VCaP (cell line): ENCODE results near the gene ENO3.

ENCODE experiments used
- H3K27ac ChIP-seq: fragments of 450-650 bp; 2 replicates; pipeline ENCODE4 v1.5.1; 2017
- TF ChIP-seq, protein P1 (sequence below): fragments of 450-650 bp; conservative IDR thresholded peaks from 2 replicates; pipeline ENCODE4 v1.5.1; 2017; ENCODE audit warnings: mild to moderate bottlenecking, moderate library complexity

Gene ENO3

DNA sequence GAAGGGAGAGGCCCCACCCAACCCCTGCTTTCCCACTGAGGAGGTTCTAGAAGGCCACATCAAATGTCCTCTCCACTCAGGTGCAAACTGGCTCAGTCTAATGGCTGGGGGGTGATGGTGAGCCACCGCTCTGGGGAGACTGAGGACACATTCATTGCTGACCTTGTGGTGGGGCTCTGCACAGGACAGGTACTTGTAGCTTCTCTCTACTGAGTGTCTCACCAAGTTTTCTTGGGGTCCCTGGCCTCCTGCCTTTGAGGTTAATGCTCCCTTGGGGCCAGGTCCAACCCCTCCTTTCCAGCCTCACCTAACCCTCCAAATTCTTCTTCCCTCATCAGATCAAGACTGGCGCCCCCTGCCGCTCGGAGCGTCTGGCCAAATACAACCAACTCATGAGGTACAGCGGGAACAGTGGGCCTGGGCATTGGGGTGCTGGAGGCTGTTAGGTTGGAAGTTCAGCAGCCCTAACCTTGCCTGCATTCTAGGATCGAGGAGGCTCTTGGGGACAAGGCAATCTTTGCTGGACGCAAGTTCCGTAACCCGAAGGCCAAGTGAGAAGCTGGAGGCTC, 5.7 kb downstream of the ENO3 start:
- TF ChIP-seq, protein P1, sequence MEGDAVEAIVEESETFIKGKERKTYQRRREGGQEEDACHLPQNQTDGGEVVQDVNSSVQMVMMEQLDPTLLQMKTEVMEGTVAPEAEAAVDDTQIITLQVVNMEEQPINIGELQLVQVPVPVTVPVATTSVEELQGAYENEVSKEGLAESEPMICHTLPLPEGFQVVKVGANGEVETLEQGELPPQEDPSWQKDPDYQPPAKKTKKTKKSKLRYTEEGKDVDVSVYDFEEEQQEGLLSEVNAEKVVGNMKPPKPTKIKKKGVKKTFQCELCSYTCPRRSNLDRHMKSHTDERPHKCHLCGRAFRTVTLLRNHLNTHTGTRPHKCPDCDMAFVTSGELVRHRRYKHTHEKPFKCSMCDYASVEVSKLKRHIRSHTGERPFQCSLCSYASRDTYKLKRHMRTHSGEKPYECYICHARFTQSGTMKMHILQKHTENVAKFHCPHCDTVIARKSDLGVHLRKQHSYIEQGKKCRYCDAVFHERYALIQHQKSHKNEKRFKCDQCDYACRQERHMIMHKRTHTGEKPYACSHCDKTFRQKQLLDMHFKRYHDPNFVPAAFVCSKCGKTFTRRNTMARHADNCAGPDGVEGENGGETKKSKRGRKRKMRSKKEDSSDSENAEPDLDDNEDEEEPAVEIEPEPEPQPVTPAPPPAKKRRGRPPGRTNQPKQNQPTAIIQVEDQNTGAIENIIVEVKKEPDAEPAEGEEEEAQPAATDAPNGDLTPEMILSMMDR = no peak
- H3K27ac ChIP-seq = no peak overlapping the region

GRCh38 chr17:4958102-4958501, 7.2 kb downstream of the ENO3 start:
- no peak overlapping the region for H3K27ac ChIP-seq
- TF ChIP-seq, protein P1 = no peak

- TF ChIP-seq, protein P1 = no peak
- no peak overlapping the region for H3K27ac ChIP-seq
Measured at GRCh38 chr17:4959261-4959965, 8.5 kb downstream of the ENO3 start.

DNA sequence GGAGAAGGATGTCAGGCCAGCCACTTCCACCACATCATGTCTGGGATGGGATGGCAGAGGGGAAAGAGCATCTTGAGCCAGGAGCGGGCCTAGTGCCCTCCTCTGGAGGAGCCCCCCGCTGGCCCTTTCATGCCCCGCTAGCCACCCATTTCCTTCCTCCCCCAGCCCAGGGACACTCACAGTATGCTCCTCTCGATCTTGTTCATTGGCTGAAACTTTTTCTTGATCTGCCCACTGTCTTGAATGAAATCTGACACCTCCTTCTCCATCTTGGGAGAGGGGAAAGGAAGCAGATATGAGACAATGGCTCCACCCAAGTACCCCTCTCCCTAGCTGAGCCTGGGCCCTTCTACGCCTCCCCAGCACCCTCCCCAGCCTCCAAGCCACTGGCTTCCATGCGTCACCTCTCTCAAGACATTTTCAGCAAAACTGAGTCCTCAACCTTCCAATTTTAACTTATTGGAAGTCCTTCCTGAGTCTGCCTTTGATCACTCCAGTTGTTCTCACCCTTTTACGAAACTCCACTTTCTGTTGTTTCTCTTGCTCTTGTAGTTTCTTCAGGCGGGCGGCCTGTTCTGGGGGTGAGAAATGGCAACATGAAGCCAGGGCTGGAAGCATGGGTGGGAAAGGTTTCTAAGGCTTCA, 9.5 kb downstream of the ENO3 start:
- TF ChIP-seq, protein P1 = no peak

GRCh38 chr17:4965311-4965986, 14.5 kb downstream of the ENO3 start:
- TF ChIP-seq, protein P1 = no peak
- H3K27ac ChIP-seq = no peak overlapping the region

More for the DNA sequence above, 9.5 kb downstream of the ENO3 start:
- no peak overlapping the region for H3K27ac ChIP-seq

DNA sequence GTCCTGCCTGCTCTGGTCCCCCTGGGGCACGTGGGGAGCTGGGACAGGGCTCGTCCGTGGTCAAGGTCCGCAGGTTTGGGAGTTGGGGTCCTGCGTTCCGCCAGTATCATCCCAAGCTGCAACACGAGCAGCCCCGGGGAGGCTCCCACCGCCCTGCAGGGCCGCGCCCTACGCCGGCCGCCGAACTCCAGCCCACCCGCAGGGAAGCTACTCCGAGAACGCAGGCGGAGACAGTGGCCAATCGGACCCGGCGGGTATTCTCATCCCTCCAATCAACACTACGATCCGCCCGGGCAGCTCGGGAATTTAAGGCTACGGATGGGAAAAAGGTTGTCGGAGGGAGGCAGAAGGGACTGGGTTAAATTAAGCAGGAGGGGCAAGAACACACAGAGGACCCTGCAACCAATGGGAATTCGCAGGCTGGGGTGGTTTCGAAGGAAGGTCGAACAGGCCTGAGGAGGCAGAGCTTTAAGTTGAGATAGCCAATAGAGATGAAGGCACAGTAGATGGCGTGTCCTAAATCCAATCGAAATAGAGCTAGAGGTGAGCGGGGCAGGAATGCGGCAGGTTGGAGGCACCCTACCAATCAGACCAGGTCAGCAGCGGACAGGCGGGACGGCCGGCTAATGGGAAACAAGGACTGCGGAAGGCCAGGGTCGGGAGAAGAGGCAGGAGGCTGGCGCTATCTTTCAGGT, 16.1 kb downstream of the ENO3 start:
- TF ChIP-seq, protein P1 = no peak
- H3K27ac ChIP-seq = peak overlapping the region; percentile 85
